HG03439 (cell line): ENCODE data around the gene IL18BP.

Source experiments
- ATAC-seq: cut with Tn5 transposase; IDR thresholded peaks from one replicate; pipeline ENCODE4 v1.9.1; 2021; ENCODE audit warnings: mild to moderate bottlenecking, moderate library complexity; ENCODE audit not compliant: unreplicated experiment

The IL18BP gene

DNA sequence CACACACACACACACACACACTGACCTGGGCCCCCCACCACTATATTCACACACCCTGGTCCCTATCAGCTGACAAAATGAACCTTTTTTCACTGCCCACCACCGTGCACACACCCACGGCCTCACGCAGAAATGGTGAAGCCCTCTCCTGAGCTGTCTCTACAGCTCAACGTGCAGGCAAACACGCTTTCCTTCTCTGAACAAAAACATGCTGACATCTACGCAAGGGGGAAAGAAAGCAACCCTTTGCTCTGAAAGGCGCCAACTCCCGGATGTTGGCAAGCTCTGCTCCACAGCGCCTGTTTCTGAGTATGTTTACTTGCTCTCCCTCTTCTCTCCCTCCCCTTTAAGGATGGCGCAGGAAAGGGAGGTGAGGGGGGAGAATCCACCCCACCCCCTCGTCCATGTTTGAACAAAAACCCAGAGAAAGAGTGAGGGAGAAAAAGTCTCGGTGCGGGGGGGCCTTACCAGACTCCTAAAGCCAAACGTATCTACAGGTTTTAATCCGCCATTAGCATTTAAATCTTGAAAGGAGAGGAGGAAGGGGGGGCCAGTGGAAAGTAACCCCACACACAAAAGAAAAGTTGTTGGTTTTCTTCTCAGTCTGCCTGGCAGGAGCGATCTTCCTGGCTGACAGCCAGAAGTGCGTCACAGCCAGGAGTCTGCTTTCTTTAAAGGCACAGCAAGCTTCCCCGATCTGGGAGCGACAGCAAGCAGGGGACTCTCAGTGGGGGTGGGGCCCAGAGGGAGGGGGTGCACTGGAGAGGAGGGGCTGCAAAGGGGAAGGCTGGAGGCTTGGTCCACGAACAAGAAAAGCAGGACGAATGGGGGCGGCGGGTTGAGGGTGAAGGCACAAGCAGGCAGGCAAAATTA is 42.0 kb downstream of the IL18BP start:
- ATAC-seq, result no peak

GRCh38 chr11:72041364-72042063 is 42.8 kb downstream of the IL18BP start:
- no peak for ATAC-seq

DNA sequence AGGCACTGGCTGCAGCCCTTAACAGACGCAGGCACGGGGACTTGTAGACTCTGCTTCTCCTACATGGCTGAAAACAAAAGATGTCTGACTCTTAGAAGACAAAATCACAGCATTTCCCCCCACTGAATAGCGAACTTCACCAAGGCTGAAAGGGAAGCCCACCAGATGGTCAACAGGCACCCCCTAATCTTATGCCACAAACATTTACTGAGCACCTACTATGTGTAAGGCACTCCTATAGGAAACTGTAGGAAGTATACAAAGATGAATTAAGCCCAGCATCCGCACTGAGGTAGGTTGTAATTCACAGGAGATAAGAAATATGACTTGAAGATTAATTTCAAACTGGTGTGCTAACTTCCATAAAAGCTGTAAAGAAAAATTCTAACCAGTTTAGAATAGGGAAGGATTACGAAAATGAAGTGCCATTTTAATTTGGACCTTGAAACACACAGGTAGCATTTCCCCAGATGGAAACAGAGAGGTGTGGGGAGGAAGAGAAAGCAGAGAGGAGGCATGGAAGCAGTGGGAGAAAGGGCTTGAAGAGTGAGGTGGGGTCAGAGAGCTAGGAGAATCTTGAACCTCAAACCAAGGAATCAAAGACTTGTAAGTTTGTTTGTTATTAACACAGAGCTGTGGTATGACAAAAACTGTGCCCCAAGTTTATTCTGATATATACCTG is 43.5 kb downstream of the IL18BP start:
- ATAC-seq, result no peak

GRCh38 chr11:72045849-72046248 is 47.1 kb downstream of the IL18BP start:
- no peak for ATAC-seq

DNA sequence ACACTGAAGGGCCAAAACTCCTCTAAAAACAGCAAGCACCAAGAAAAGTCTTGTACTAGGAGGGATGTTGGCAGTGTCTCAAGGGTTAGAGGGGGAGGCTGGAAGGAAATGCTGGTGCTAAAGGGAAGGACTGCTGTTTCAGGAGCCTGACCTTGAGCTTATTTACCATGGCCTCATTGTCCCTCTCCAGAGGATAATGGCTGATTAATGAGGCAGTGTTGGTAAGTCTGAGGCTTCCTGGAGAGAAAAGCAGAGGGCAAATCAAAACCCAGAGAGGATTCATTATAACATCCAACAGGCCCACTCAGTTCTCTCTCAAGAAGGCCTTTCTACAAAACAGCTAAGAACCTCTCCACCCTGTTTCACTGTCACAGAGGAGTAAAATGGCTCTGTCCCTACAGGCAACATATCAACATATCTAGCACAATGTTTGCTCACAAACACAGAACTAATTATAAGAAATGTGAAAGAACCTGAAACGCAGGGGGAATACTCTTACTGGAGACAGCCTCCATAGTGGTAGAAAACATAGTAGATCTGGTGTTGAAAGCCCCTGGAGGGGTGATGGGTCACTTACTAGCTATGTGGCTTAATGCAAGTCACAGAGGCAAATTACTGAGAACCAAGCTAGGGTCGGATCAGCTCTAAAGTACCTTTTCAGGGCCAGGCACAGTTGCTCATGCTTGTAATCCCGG is 50.2 kb downstream of the IL18BP start:
- ATAC-seq, result no peak
